Limb (tissue), 2 donors: ENCODE data around the gene HPX.
"Not testable (repeated sequence)": the region's sequence is repeated elsewhere in the genome, so short reads cannot be mapped to it uniquely, and the experiment has no call there.

Experiments used
- DNase-seq, 2 donors: peaks; one replicate each; pipeline ENCODE4 v3.0.0-alpha.2; 2016; ENCODE audit errors: extremely low spot score in 2 of 2

Gene HPX

GRCh38 chr11:6392251-6392650 is 48.5 kb downstream of the HPX start:
- not testable (repeated sequence) for DNase-seq

DNA sequence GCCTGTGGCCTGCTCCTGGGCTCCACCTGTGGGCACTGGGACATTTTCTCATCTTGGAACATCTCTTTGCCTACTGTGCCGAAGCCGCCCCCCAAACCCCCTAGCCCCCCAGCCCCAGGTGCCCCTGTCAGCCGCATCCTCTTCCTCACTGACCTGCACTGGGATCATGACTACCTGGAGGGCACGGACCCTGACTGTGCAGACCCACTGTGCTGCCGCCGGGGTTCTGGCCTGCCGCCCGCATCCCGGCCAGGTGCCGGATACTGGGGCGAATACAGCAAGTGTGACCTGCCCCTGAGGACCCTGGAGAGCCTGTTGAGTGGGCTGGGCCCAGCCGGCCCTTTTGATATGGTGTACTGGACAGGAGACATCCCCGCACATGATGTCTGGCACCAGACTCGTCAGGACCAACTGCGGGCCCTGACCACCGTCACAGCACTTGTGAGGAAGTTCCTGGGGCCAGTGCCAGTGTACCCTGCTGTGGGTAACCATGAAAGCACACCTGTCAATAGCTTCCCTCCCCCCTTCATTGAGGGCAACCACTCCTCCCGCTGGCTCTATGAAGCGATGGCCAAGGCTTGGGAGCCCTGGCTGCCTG is 49.2 kb downstream of the HPX start:
- DNase-seq: no peak

GRCh38 chr11:6390718-6391469 is 49.9 kb downstream of the HPX start:
- no peak for DNase-seq

- peak; percentile 92 to 93 for DNase-seq
Measured at GRCh38 chr11:6389905-6390717, 50.7 kb downstream of the HPX start, which contains the start of gene SMPD1. TSS of gene SMPD1 (plus strand) at chr11:6390474. CDS start at chr11:6390599, 125 bp downstream.

DNA sequence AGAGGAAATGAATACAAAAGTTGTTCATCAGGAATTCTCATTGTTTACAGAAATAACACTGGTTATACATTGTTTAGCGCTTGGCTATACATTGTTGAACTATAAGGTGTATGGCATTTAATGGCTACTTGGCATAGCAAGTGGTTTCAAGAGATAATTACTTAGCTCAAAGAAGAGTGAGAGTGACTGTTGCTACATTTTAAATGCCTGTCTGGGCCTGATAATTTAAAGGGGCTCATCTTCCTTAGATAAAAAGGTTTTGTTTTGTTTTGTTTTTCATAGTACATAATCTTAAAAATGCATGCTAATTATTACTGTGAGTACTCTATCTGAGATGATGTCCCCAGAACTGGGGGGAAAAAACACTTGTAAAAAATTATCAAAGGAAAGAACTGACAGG is 52.0 kb downstream of the HPX start:
- DNase-seq: no peak

- DNase-seq: no peak
Measured at GRCh38 chr11:6387811-6388599, 52.8 kb downstream of the HPX start.

- no peak for DNase-seq
Measured at GRCh38 chr11:6385046-6385777, 55.6 kb downstream of the HPX start.
